ENCODE results near the gene ATAT1. TPM values are rescaled to one million over a fixed set of nuclear protein-coding genes. Genes with fewer than 3 reads are reported as not detected.

Gene ATAT1
- 10 to 100 TPM; 34.9 to 42.2 (median 37.1) TPM for polyA plus RNA-seq (ENCODE audit: insufficient read length in 4 of 4)

DNA sequence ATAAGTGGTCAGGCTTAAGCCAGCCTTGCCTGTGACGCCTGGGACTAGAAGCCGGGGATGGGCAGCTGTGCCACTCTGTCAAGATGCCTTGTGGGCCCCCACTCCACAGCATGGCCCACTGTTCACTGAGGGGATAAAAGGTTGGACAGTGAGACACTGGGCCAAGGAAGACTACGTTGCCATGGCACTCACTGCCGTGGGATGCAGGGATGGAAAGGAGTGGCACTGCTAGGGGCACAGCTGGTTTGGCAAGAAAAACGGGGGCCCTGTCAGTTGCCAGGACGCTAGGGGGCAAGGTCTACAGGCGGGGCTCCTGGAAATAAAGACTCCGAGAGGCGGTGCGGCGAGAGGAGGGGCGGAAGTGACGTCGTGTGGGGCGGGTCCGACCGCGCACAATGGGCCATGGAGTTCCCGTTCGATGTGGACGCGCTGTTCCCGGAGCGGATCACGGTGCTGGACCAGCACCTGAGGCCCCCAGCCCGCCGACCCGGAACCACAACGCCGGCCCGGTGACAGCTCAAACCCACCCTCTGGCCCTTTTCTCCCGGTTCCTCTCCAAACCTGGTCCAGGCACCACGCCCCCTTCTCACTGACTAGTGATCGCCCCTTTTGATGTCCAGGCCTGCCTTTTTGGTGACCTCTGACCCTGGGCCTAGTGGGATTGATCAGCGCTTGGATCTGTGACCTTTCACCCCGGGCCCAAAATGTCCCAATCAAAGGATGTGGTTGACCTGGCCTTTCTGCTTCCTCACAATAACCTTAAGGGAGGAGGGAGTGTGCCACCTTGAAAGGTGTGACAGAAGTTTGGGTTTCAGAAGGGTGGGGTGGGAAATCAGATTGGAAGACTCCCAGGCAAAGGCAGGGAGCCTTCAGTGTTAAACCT lies at the start of gene ATAT1:
Gene ATAT1 (plus strand): TSS at position 391 of the 883 bp plus-strand sequence.
- DNase-seq (ENCODE audit: low read depth in 4 of 4, low spot score in 3 of 4) = peak in 1 of 4 donors; percentile 73

DNA sequence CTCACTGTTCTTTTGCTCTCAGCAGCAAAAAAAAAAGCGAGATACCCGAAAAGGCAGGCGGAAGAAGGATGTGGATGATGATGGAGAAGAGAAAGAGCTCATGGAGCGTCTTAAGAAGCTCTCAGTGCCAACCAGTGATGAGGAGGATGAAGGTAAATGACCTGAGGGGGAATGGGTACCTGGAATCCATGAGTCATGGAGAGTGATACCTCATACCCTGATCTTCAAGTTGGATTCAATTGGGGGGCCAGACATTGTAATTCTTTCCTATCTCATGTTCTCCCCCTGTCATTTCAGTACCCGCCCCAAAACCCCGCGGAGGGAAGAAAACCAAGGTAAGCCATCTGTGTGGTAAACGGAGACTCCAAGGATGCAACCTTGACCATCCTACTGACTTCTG lies 48.6 kb upstream of the ATAT1 start:
- no peak for DNase-seq (ENCODE audit: low read depth in 4 of 4, low spot score in 3 of 4)

- DNase-seq (ENCODE audit: low read depth in 4 of 4, low spot score in 3 of 4) = no peak
These were observed 42.8 kb upstream of the ATAT1 start for GRCh38 chr6:30583921-30584320.

DNA sequence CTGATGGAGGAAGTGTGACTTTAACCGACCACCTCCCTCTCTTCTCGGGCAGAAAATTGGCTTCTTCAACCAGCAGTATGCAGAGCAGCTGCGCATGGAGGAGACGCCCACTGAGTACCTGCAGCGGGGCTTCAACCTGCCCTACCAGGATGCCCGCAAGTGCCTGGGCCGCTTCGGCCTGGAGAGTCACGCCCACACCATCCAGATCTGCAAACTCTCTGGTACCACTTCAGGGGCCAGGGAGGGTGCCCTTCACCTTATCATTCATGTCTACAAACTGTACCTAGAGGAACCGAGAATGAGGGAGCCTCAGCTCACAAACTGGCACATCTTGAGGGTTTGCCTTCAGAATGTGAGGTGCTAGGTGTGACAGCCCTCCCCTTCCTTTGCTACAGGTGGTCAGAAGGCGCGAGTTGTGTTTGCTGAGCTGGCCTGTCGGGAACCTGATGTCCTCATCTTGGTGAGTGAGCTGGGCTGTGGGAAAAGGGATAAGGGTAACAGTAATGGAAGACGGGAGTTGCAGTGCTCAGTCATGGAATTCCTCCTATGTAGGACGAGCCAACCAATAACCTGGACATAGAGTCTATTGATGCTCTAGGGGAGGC lies 36.8 kb upstream of the ATAT1 start:
- DNase-seq (ENCODE audit: low read depth in 4 of 4, low spot score in 3 of 4) = no peak

GRCh38 chr6:30590509-30590908 lies 36.2 kb upstream of the ATAT1 start:
- no peak for DNase-seq (ENCODE audit: low read depth in 4 of 4, low spot score in 3 of 4)

DNA sequence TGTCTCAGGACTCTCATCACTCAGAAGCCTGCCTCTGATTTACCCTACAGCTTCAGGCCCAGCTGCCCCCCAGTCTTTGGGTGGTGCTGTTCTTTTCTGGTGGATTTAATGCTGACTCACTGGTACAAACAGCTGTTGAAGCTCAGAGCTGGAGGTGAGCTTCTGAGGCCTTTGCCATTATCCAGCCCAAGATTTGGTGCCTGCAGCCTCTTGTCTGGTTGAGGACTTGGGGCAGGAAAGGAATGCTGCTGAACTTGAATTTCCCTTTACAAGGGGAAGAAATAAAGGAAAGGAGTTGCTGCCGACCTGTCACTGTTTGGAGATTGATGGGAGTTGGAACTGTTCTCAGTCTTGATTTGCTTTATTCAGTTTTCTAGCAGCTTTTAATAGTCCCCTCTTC lies 35.7 kb upstream of the ATAT1 start:
- peak in 1 of 4 donors; percentile 44 for DNase-seq (ENCODE audit: low read depth in 4 of 4, low spot score in 3 of 4)

DNA sequence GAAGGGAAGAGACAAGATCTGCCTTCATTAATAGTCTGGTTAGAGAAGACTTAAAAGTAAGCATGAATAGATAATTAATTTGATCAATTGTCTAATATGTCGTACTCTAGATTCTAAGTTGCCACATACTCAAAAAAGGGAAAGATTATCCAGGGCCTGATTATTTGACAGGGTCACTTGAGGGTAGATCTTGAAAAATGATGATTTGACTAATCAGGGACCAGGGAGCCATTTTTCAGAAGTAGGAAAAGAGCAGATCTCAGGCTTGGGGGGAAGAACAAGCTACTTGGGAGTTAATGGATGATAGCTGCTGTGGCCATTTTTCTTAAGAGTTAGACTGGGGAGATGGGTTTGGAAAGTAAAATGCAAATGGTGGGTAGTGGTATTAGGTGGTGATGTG lies 34.4 kb upstream of the ATAT1 start:
- DNase-seq (ENCODE audit: low read depth in 4 of 4, low spot score in 3 of 4) = no peak

- DNase-seq (ENCODE audit: low read depth in 4 of 4, low spot score in 3 of 4) = peak in 1 of 4 donors; percentile 67
These were observed 29.1 kb upstream of the ATAT1 start for GRCh38 chr6:30597315-30598144.

GRCh38 chr6:30598912-30599624 lies 27.6 kb upstream of the ATAT1 start:
- no peak for DNase-seq (ENCODE audit: low read depth in 4 of 4, low spot score in 3 of 4)

DNA sequence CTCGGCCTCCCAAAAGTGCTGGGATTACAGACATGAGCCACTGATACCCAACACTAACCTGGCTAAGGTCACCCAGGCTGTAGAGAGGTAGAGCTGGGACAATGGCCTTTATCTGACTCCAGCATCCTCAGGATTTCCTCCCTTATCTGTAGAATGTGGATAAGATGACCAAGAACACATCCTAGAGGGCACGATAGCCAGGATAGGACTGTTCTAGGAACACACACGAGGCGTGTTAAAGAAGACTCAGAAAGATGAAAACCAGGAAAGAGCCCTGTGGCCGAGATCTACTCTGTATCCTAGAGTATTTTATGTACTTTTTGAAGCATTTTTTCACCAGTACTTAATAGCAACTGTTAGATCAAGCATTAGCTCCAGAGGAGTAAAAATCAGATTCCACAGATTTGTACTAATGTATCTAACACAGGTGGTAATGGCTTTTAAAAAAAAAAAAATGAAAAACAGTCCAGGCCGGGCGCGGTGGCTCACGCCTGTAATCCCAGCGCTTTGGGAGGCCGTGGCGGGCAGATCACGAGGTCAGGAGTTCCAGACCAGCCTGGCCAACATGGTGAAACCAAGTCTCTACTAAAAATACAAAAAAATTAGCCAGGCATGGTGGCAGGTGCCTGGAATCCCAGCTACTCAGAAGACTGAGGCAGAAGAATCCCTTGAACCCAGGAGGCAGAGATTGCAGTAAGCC lies 26.9 kb upstream of the ATAT1 start:
- DNase-seq (ENCODE audit: low read depth in 4 of 4, low spot score in 3 of 4) = no peak

DNA sequence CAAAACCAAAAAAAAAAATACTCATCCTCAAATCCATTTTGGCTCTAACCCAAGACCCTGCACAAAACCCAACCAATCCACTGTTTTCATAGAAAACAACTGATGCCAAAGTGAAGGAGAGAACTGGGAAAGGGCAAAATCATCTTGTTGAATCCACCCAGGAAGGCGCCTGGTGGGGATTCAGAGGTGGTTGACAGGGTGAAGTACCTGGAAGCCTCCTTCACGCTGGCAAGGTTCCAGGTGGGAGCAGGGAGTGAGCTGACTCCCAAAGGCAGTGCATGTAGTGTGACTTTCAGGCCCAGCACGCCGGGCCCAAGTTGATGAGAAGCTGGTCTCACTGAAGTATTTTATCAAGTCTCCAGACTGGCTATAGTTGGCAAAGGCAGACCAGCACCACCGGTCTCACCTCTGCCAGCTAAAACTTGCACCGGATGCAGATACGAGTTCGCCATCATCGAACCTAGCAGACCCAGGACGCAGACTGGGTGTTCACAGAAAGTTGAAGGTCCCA lies 26.2 kb upstream of the ATAT1 start:
- no peak for DNase-seq (ENCODE audit: low read depth in 4 of 4, low spot score in 3 of 4)

GRCh38 chr6:30601436-30601814 lies 25.2 kb upstream of the ATAT1 start:
- no peak for DNase-seq (ENCODE audit: low read depth in 4 of 4, low spot score in 3 of 4)

DNA sequence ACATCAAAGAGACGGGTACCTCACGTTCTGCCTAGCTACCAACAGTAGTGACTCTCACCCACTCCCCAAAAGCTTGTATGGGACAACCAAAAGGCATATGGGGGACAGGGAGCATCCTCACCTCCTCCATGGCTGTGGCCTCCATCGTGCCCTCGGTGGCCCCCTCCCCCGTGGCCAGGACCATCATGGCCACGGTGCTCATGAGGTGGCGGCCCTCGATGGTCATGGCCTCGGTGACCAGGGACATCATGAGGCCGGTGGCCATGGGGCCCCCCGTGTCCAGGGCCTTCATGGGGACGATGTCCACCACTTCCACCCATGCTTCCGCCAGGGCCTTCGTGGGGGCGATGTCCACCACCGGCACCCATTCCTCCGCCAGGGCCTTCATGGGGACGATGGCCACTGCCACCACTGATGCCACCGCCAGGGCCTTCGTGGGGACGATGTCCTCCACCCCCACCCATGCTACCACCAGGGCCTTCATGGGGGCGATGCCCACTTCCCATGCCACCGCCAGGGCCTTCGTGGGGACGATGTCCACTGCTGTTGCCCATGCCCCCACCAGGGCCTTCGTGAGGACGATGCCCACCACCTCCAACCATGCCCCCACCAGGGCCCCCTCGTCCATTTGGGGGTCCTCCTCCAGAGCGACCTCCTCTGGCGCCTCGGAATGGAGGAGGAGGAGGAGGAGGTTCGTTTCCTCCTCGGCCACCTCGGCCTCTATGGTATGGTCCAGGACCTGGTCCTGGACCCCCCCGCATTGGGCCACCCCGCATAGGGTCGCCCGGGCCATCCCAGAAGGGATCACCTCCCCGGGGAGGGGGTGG lies 24.6 kb upstream of the ATAT1 start:
- DNase-seq (ENCODE audit: low read depth in 4 of 4, low spot score in 3 of 4) = no peak

GRCh38 chr6:30603961-30604360 lies 22.7 kb upstream of the ATAT1 start:
- DNase-seq (ENCODE audit: low read depth in 4 of 4, low spot score in 3 of 4) = no peak

DNA sequence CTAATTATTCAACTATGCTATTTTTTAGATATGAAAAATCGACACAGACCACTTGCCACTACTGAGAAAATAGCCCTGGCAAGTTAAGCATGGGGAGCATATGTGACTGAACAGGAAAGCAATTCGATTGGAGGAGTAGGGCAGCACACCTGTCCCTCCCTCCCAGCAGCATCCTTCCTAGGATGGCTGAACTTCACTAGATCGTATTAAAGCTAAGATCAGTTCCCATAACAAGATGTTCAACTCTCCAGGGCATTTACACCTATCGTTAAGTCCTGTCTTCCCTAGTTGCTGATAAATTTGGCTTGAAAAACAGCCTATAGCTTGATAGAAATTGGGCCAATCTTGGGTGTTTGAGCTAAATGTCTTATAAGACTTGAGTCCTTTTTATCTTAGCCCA lies 16.6 kb upstream of the ATAT1 start:
- no peak for DNase-seq (ENCODE audit: low read depth in 4 of 4, low spot score in 3 of 4)

GRCh38 chr6:30611150-30611855 lies 15.4 kb upstream of the ATAT1 start:
- no peak for DNase-seq (ENCODE audit: low read depth in 4 of 4, low spot score in 3 of 4)

GRCh38 chr6:30611856-30612194 lies 14.8 kb upstream of the ATAT1 start:
- no peak for DNase-seq (ENCODE audit: low read depth in 4 of 4, low spot score in 3 of 4)

GRCh38 chr6:30612213-30612612 lies 14.5 kb upstream of the ATAT1 start:
- no peak for DNase-seq (ENCODE audit: low read depth in 4 of 4, low spot score in 3 of 4)
